Measurements from ENCODE around the gene RAB11A.
A peak's percentile ranks its signal among the peaks of the same experiment; 100 is the strongest.
"Not testable (repeated sequence)": the region's sequence is repeated elsewhere in the genome, so short reads cannot be mapped to it uniquely, and the experiment has no call there.

Gene RAB11A

GRCh38 chr15:65841121-65841930, 28.0 kb upstream of the RAB11A start:
- no peak for DNase-seq

DNA sequence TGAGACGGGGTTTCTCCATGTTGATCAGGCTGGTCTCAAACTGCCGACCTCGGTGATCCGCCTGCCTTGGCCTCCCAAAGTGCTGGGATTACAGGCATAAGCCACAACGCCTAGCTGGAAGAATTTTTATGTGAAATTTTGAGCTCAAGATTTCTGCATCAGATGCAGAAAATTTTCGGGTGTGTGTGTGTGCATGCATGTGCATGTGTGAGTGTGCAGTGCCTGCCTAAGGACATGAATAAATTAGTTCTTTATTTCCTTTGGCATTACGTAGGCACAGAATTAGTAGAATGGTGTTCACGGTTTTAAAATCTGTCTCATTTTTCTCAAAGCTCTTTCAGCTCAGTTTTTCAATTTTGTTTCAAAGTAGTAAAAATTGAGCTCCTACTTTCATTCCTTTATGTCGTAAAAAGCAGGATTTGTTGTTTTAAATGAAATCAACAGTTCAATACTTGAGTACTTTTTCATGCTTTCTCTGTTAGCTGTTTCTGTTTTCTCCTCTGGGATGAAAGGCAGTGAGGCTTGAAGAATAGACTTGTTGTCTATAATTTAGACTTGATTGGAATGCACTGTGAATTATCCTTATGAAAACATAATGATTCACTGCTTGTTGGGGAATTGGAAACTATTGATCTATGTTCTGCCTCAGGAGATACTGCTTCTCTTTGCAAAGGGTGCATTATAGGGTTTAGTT, 23.3 kb upstream of the RAB11A start:
- no peak for DNase-seq

DNA sequence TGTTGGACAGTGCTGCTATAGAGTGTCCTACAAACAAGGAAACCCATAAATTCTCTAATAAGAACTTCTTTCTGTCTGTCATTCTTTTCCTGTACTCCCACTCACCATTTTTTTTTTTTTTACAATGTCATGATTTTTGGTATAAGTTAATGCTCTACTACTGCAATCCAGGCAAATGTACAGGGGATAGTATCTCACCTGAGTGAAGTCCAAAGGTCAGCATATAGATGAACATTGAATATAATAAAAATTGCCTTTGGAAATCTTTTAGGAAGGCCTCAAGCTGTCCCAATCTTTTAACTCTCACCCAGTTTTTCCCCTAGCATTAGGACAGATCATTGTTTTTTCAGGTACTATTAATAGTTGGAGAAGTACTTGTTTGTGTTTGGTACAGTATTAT, 21.3 kb upstream of the RAB11A start:
- DNase-seq, result no peak

- no peak for DNase-seq
Measured at GRCh38 chr15:65851981-65852380, 17.3 kb upstream of the RAB11A start.

DNA sequence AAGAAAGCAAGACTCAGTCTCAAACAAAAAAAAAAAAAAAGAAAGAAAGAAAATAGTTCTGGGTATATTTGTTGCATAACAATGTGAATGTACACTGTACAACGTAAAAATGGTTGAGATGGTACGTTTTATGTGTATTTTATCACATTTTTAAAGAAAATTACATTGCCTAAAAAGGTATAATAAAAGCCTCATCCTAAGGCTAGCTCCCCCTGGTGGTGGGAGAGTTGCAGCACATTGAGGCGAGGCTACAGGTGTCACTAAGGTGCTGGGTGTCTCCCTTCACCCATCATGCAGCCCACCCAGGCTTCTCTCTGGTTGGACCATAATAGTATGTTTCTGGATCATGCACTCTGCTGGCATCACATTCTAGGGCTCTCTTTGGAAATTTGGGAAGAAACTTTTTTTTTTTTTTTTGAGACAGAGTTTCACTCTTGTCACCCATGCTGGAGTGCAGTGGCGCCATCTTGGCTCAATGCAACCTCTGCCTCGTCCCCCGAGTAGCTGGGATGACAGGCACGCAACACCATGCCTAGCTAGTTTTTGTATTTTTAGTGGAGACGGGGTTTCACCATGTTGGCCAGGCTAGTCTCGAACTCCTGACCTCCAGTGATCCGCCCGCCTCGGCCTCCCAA, 12.4 kb upstream of the RAB11A start:
- peak in 13 of 51 donors; percentile 4 to 59 (median 23) for DNase-seq

DNA sequence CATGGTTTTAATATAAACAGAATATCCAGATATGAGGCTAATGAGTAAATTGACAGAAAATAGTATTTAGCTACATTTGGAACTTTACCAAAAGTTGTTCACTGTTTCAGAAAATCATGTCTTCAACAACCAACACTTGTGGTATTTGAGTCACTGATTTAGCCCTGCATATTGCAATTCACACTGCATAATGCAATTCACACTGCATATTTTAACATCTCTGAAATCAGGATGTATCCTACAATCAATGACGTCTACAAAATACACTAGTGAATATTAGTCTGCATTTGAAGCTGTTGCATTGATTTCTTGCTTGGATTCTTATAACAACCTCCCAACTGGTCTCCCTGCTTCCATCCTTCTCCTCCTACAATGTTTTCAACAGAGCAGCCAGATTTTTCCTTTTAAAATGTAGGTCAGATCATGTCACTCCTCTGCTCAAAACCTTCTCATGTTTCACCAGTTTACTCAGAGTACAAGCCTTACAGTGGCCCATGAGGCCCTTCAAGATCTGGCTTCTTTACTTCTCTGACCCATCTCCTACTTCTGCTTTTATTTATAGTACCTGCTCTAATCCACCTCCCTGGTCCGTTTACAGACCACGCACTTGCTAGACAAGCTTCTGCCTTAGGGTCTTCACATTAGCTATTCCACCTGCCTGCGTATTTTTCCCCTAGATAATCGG, 11.4 kb upstream of the RAB11A start:
- no peak for DNase-seq

DNA sequence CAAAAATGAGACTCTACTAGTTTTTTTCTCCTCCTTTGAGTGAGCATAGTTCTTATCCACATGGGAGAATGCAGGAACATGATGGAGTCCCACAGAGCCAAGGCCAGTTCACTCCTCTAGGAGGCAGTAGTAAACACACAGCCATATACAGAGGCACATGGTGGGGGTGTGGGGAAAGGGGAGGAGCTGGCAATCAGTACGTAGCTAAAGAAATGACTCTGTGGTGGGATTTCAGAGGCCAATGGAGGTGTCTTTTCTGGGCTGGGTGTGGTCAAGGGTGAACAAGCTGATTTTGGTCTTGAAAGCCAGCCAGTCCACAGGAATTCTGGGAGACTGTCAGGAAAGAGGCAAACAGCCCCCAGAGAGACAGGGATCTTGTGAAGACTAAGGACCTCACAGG, 6.6 kb upstream of the RAB11A start:
- DNase-seq, result no peak

- DNase-seq, result no peak
Measured at GRCh38 chr15:65863106-65863505, 6.2 kb upstream of the RAB11A start.

DNA sequence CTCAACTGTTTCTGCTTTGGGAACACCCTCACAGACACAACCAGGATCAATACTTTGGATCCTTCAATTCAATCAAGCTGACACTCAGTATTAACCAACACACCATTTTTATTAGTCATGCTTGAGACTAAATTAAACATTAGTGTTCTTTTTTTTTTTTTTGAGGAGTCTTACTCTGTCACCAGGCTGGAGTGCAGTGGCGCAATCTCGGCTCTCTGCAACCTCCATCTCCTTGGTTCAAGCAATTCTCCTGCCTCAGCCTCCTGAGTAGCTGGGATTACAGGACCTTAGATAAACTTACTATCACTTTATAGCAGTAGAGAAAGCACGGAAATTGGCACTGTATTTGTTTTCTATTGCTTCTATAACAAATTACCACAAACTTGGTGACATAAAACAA, 2.0 kb upstream of the RAB11A start:
- no peak for DNase-seq

DNA sequence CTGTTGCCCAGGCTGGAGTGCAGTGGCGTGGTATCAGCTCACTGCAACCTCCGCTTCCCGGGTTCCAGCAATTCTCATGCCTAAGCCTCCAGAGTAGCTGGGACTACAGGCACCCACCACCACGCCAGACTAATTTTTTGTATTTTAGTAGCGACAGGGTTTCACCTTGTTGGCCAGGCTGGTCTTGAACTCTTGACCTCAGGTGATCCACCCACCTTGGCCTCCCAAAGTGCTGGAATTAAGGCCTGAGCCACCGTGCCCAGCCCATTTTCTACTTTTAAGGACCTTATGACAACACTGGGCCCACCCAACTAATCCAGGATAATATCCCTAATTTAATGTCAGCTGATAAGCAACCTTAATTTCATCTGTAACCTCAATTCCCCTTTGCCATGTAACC, 1.4 kb upstream of the RAB11A start:
- not testable (repeated sequence) for DNase-seq

GRCh38 chr15:65868546-65869125, 655 bp upstream of the RAB11A start:
- peak in 1 of 51 donors; percentile 23 for DNase-seq

DNA sequence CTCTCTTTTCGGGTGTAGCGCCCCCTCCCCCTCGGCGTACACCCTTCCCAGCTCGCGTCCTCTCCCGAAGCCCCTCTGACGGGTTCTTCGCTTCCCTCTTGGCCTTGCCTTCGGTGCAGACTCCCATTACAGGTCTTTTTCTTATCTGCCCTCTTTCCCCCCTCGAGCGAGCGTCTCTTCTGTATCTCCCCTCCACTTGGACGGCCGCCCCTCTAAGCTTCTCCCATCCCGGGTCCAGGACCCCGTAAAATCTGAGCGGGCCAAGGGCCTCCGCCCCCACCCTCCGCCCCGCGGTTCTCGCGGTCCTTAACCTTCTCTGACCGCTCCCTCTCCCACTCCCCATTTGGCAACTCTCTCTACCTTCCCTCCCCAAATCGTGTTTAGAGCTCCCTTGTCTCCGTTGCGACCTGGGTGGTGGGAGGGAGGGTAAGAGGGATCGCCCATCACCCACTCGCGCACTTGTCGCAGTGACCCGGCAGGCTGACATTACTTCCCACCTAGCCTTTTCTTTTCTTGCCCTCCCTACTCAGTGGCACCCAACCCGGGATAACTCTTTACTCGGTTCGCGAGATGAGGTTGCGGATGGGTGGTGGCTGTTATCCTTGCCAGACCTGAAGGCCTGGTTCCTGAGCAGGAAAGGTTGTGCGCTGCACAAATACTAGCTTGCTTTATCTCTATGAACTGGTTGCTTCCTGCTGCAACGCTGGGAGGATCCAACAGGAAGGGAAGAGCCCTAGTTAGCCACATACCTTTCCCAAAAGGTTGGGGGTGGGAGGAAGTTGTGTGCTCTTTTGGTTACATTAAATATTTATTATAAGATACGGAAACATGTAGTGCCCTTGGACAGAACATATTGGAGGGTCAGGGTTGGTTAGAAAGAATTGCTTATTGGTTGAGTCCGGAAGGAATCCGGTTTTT, 922 bp downstream of the RAB11A start:
- DNase-seq, result peak in 25 of 51 donors; percentile 5 to 67 (median 23)

DNA sequence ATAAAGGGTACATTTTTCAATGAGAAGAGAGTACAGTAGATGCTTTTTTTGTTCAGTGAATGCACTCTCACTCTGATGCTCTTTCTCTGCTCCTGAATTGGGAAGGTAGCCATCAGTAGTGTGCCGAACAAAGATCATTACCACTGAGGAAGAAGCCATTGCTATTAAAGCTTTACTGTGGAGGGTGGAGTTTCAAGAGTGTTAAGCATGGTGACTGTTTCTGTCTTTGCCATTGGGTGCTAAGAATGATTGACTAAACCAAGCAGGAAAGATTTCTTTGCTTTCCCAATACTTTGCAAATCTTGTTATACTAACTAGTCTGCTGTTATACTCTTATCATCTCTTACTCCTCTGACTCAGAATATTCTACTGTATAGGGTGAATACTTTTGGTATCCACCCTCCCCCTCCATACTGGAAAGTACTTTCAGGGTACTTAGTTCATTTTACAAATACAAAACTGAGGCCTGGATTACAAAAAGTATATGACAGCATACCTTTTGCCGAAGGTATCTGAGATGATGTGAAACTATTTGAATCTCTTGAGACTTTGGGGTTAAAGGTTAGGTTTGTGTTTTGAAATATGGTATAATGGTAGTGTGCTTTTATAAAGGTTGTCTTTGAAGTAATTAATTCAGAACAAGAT, 1.7 kb downstream of the RAB11A start:
- peak in 1 of 51 donors; percentile 51 for DNase-seq

- DNase-seq, result not testable (repeated sequence)
Measured at GRCh38 chr15:65871886-65872285, 2.6 kb downstream of the RAB11A start.

DNA sequence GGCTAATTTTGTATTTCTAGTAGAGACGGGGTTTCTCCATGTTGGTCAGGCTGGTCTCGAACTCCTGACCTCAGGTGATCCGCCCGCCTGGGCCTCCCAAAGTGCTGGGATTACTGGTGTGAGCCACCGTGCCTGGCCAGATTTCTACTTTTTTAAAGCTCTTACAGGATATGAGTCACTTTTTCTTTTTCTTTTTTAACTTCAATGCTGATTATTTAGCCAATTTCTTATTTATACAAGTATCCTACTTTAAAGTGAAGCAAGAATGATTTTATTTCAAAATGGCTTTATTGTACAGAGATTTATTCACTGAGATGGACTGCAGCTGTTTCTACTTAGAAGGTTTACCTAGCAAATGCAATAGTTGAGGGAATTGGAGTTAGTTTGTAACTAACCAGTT, 3.3 kb downstream of the RAB11A start:
- DNase-seq, result not testable (repeated sequence)

- DNase-seq, result no peak
Measured at GRCh38 chr15:65873256-65873655, 4.0 kb downstream of the RAB11A start.

- no peak for DNase-seq
Measured at GRCh38 chr15:65875458-65875857, 6.2 kb downstream of the RAB11A start.

- DNase-seq, result no peak
Measured at GRCh38 chr15:65877749-65878148, 8.5 kb downstream of the RAB11A start.

- DNase-seq, result no peak
Measured at GRCh38 chr15:65881766-65882434, 12.6 kb downstream of the RAB11A start.
